WTC11 (cell line): ENCODE results near the gene RAB3D. TPM values are rescaled to one million over a fixed set of nuclear protein-coding genes. Genes with fewer than 3 reads are reported as not detected.

Experiments
- CDX4 ChIP-seq: fragments of 250-450 bp; sonication (Bioruptor Pico); IDR thresholded peaks from 2 replicates; pipeline ENCODE4 v1.9.0; 2021; ENCODE audit warnings: moderate library complexity, mild to moderate bottlenecking, inconsistent platforms, borderline replicate concordance
- CREB1 ChIP-seq: sonication (generic); formaldehyde crosslinking; IDR thresholded peaks from 2 replicates; pipeline ENCODE4 v1.8.0; 2023; ENCODE audit warnings: mild to moderate bottlenecking, missing genetic modification reagents
- E2F1 ChIP-seq: sonication (generic); formaldehyde crosslinking; IDR thresholded peaks from 2 replicates; pipeline ENCODE4 v1.8.0; 2022; ENCODE audit warnings: mild to moderate bottlenecking, missing genetic modification reagents
- ERG ChIP-seq: fragments of 250-450 bp; sonication (Bioruptor Pico); IDR thresholded peaks from 2 replicates; pipeline ENCODE4 v1.8.0; 2021; ENCODE audit warnings: mild to moderate bottlenecking
- MAX ChIP-seq: sonication (generic); formaldehyde crosslinking; IDR thresholded peaks from 2 replicates; pipeline ENCODE4 v1.8.0; 2022; ENCODE audit warnings: mild to moderate bottlenecking, missing genetic modification reagents
- MXD4 ChIP-seq: fragments of 250-450 bp; sonication (Bioruptor Pico); IDR thresholded peaks from 2 replicates; pipeline ENCODE4 v1.8.0; 2021; ENCODE audit warnings: mild to moderate bottlenecking, moderate library complexity, borderline replicate concordance
- MYBL2 ChIP-seq: sonication (generic); formaldehyde crosslinking; IDR thresholded peaks from 2 replicates; pipeline ENCODE4 v1.8.1; 2023; ENCODE audit warnings: mild to moderate bottlenecking, moderate library complexity, missing genetic modification reagents
- RELA ChIP-seq: sonication (generic); formaldehyde crosslinking; IDR thresholded peaks from 2 replicates; pipeline ENCODE4 v1.8.1; 2022; ENCODE audit warnings: missing genetic modification reagents, mild to moderate bottlenecking, borderline replicate concordance
- SMAD3 ChIP-seq: sonication (generic); formaldehyde crosslinking; IDR thresholded peaks from 2 replicates; pipeline ENCODE4 v1.8.0; 2022; ENCODE audit warnings: missing genetic modification reagents, mild to moderate bottlenecking, borderline replicate concordance
- SP1 ChIP-seq: sonication (generic); formaldehyde crosslinking; conservative IDR thresholded peaks from 2 replicates; pipeline ENCODE4 v1.8.1; 2022; ENCODE audit warnings: missing genetic modification reagents
- TEAD1 ChIP-seq: sonication (generic); formaldehyde crosslinking; IDR thresholded peaks from 2 replicates; pipeline ENCODE4 v1.8.0; 2022; ENCODE audit warnings: mild to moderate bottlenecking, missing genetic modification reagents
- TP53 ChIP-seq: sonication (generic); formaldehyde crosslinking; IDR thresholded peaks from 2 replicates; pipeline ENCODE4 v1.8.1; 2023; ENCODE audit warnings: mild to moderate bottlenecking, missing genetic modification reagents
- ZNF423 ChIP-seq: fragments of 250-450 bp; sonication (Bioruptor Pico); IDR thresholded peaks from 2 replicates; pipeline ENCODE4 v2.1.2; 2022; ENCODE audit warnings: mild to moderate bottlenecking, moderate library complexity
- ZNF425 ChIP-seq: fragments of 250-450 bp; sonication (Bioruptor Pico); conservative IDR thresholded peaks from 2 replicates; pipeline ENCODE4 v1.9.0; 2021; ENCODE audit warnings: mild to moderate bottlenecking
- ZNF532 ChIP-seq: fragments of 250-450 bp; sonication (Bioruptor Pico); IDR thresholded peaks from 2 replicates; pipeline ENCODE4 v1.9.0; 2021; ENCODE audit warnings: mild to moderate bottlenecking, borderline replicate concordance
- ZNF671 ChIP-seq: fragments of 250-450 bp; sonication (Bioruptor Pico); IDR thresholded peaks from 2 replicates; pipeline ENCODE4 v1.8.0; 2021; ENCODE audit warnings: mild to moderate bottlenecking
- total RNA-seq: library from RNA; stranded (reverse); gene quantifications from 3 replicates; pipeline ENCODE4 v1.2.3, GENCODE V29; 2021
- TF ChIP-seq, protein P1 (sequence below): fragments of 250-450 bp; sonication (Bioruptor Pico); IDR thresholded peaks from 2 replicates; pipeline ENCODE4 v1.9.0; 2021; ENCODE audit warnings: mild to moderate bottlenecking
- TF ChIP-seq, protein P2 (sequence below): sonication (generic); formaldehyde crosslinking; IDR thresholded peaks from 2 replicates; pipeline ENCODE4 v1.8.0; 2022; ENCODE audit warnings: mild to moderate bottlenecking, missing genetic modification reagents
- TF ChIP-seq, protein P3 (sequence below): sonication (generic); formaldehyde crosslinking; IDR thresholded peaks from 2 replicates; pipeline ENCODE4 v1.8.1; 2022; ENCODE audit warnings: mild to moderate bottlenecking, moderate library complexity, missing genetic modification reagents

RAB3D gene
- total RNA-seq, 1 experiment from 2014 or later: 18.9 TPM

DNA sequence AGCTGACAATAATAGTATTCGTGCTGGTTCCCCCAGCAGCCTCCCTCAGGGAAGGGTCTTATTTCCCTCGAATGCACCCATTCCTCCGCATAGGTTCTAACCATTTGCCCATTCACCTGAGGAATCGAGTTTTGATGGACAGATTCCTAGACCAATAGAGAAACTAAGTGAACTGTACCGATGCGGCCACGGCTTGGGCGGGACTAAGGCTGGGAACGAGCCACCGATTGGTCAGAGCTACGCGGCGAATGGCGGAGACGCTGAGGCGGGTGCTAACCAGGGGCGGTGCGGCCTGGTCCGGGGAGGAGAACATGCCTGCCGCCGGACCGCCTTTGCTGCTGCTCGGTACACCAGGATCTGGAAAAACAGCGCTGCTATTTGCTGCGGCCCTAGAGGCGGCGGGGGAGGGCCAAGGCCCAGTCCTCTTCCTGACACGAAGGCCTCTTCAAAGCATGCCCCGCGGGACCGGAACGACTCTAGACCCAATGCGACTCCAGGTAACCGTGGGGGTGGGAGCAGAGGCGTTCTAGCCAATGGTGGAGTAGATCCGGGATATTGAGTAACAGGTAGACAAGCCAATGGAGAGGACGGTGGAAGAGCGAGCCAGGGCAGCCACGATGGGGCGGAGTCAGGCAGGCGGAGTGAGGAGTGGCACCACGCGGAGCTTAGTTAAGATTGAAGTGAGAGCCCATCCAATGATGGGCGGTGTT is 35.1 kb upstream of the RAB3D start, which contains the start of gene SWSAP1 (continued):
- TF ChIP-seq E2F1 (CRISPR knock-in tag) (no peak), ZNF671 (no peak), MYBL2 (no peak), RELA (no peak), ZNF425 (no peak), CREB1 (peak; percentile 56; the same call in 1 of the 2 replicates), TEAD1 (0 out of 2 replicates have a peak, but pooled peaks have one; percentile 68), MXD4 (CRISPR knock-in tag) (no peak), SMAD3 (CRISPR knock-in tag) (no peak), ERG (no peak), MAX (CRISPR knock-in tag) (peak; percentile 86), ZNF532 (CRISPR knock-in tag) (no peak), ZNF423 (CRISPR knock-in tag) (no peak), TP53 (CRISPR knock-in tag) (no peak), CDX4 (CRISPR knock-in tag) (no peak), SP1 (CRISPR knock-in tag) (peak; percentile 76)
- TF ChIP-seq, protein P1, sequence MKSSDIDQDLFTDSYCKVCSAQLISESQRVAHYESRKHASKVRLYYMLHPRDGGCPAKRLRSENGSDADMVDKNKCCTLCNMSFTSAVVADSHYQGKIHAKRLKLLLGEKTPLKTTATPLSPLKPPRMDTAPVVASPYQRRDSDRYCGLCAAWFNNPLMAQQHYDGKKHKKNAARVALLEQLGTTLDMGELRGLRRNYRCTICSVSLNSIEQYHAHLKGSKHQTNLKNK: 0 out of 2 replicates have a peak, but pooled peaks have one; percentile 42
- TF ChIP-seq, protein P2, sequence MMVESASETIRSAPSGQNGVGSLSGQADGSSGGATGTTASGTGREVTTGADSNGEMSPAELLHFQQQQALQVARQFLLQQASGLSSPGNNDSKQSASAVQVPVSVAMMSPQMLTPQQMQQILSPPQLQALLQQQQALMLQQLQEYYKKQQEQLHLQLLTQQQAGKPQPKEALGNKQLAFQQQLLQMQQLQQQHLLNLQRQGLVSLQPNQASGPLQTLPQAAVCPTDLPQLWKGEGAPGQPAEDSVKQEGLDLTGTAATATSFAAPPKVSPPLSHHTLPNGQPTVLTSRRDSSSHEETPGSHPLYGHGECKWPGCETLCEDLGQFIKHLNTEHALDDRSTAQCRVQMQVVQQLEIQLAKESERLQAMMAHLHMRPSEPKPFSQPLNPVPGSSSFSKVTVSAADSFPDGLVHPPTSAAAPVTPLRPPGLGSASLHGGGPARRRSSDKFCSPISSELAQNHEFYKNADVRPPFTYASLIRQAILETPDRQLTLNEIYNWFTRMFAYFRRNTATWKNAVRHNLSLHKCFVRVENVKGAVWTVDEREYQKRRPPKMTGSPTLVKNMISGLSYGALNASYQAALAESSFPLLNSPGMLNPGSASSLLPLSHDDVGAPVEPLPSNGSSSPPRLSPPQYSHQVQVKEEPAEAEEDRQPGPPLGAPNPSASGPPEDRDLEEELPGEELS: peak; percentile 60
- TF ChIP-seq, protein P3, sequence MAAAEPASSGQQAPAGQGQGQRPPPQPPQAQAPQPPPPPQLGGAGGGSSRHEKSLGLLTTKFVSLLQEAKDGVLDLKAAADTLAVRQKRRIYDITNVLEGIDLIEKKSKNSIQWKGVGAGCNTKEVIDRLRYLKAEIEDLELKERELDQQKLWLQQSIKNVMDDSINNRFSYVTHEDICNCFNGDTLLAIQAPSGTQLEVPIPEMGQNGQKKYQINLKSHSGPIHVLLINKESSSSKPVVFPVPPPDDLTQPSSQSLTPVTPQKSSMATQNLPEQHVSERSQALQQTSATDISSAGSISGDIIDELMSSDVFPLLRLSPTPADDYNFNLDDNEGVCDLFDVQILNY: peak; percentile 27; the same call in 1 of the 2 replicates
